K562 (cell line): ENCODE measurements around the gene OTOGL. TPM values are rescaled to one million over a fixed set of nuclear protein-coding genes. Genes with fewer than 3 reads are reported as not detected.

Experiments used
- ATAC-seq: fragments of 200-7000 bp; cut with Tn5 transposase; 3 replicates; pipeline ENCODE4 v1.9.1; 2020; ENCODE audit warnings: moderate library complexity
- BruUV-seq: library from RNA; stranded (reverse); fragments of 400-500 nt; replicated peaks from 2 replicates; lab custom pipeline; 2021; lab: Mats Ljungman, UMichigan
- CTCF ChIA-PET: fragments of 300-600 bp; formaldehyde crosslinking; extraction: SDS; loops from one replicate; lab custom pipeline; 2021; ENCODE audit warnings: low intra/inter-chr PET ratio; lab: Yijun Ruan, JAX
- POLR2A ChIA-PET: fragments of 300-600, 350-650 bp; sonication (Branson Sonifier 250); formaldehyde crosslinking; extraction: SDS; loops from one replicate; lab custom pipeline; 2021; ENCODE audit warnings: antibody characterized with exemption, inconsistent platforms; lab: Yijun Ruan, JAX
- DNase-seq, 4 experiments: peaks; one replicate each; pipeline versions ENCODE4 v3.0.0 to v3.0.0-alpha.2; 2011 to 2018; ENCODE audit warnings: low spot score in 3 of 4, mixed read lengths in 3 of 4; ENCODE audit errors: extremely low read depth in 1 of 4
- FAIRE-seq: peaks from 2 replicates; lab custom pipeline; 2011; peaks lifted over from hg19 to GRCh38; lab: Jason Lieb, UNC
- H2AFZ ChIP-seq: 2 replicates; pipeline ENCODE4 v1.6.0; 2011; ENCODE audit warnings: low read depth, low read length, control low read depth, inconsistent platforms
- H3K27ac ChIP-seq: fragments of 200-600 bp; 3 replicates; pipeline ENCODE4 v1.8.0; 2011; ENCODE audit warnings: low read depth, mild to moderate bottlenecking, control low read depth, inconsistent platforms, low read length, moderate library complexity, mixed read lengths; ENCODE audit errors: extremely low read depth
- H3K27me3 ChIP-seq, 2 experiments: fragments of 300-600 bp in 1 of 2; 2 replicates in 1 of 2; 3 replicates in 1 of 2; pipeline versions ENCODE4 v1.6.0 to v1.8.0; 2011; ENCODE audit warnings: inconsistent platforms in 2 of 2, low read length in 2 of 2, mild to moderate bottlenecking in 1 of 2, mixed read lengths in 1 of 2, moderate library complexity in 1 of 2; ENCODE audit not compliant: control insufficient read depth in 2 of 2, insufficient read depth in 2 of 2
- H3K36me3 ChIP-seq: fragments of 300-600 bp; 3 replicates; pipeline ENCODE4 v1.8.0; 2011; ENCODE audit warnings: mild to moderate bottlenecking, low read length, inconsistent platforms; ENCODE audit not compliant: control insufficient read depth, insufficient read depth
- H3K4me1 ChIP-seq, 2 experiments: fragments of 200-600 bp in 1 of 2; replicated peaks in 1 of 2; 2 replicates in 1 of 2; 3 replicates in 1 of 2; pipeline versions ENCODE4 v1.5.1 to v1.8.0; 2011; ENCODE audit warnings: inconsistent platforms in 2 of 2, low read length in 2 of 2, mild to moderate bottlenecking in 1 of 2, mixed read lengths in 1 of 2, moderate library complexity in 1 of 2; ENCODE audit not compliant: control insufficient read depth in 2 of 2, insufficient read depth in 2 of 2
- H3K4me2 ChIP-seq: 2 replicates; pipeline ENCODE4 v1.6.1; 2011; ENCODE audit warnings: low read length, control low read depth, inconsistent platforms, mixed read lengths; ENCODE audit not compliant: insufficient read depth
- H3K4me3 ChIP-seq: fragments of 200-600 bp; sonication (generic), shearing (Covaris generic); 2 replicates; pipeline ENCODE4 v1.5.1; 2016; ENCODE audit warnings: control low read depth, inconsistent platforms
- H3K79me2 ChIP-seq: fragments of 200-600 bp; 3 replicates; pipeline ENCODE4 v1.8.0; 2011; ENCODE audit warnings: low read length, inconsistent platforms; ENCODE audit not compliant: control insufficient read depth, insufficient read depth
- H3K9ac ChIP-seq, 2 experiments: 2 replicates each; pipeline versions ENCODE4 v1.6.0 to v1.6.1; 2011; ENCODE audit warnings: low read depth in 2 of 2, low read length in 2 of 2, control low read depth in 1 of 2, inconsistent platforms in 1 of 2, mild to moderate bottlenecking in 1 of 2, mixed read lengths in 1 of 2; ENCODE audit not compliant: insufficient read depth in 1 of 2
- H3K9me1 ChIP-seq: one replicate; pipeline ENCODE4 v1.6.0; 2011; ENCODE audit warnings: inconsistent platforms, mild to moderate bottlenecking, low read length, moderate library complexity; ENCODE audit not compliant: control insufficient read depth, insufficient read depth
- H3K9me3 ChIP-seq: replicated peaks from 2 replicates; pipeline ENCODE4 v1.5.1; 2011; ENCODE audit warnings: low read depth, low read length, inconsistent platforms; ENCODE audit not compliant: control insufficient read depth, insufficient read depth
- H4K20me1 ChIP-seq: replicated peaks from 2 replicates; pipeline ENCODE4 v1.6.1; 2011; ENCODE audit warnings: low read length, inconsistent platforms, mixed read lengths; ENCODE audit not compliant: control insufficient read depth, insufficient read depth
- CHCHD3 ChIP-seq: fragments of 250-450 bp; sonication (Bioruptor Pico); IDR thresholded peaks from 2 replicates; pipeline ENCODE4 v2.1.2; 2022; ENCODE audit warnings: mild to moderate bottlenecking
- EP400 ChIP-seq: fragments of 450-650 bp; IDR thresholded peaks from 2 replicates; pipeline ENCODE4 v1.6.1; 2017; ENCODE audit warnings: antibody characterized with exemption, mild to moderate bottlenecking, moderate library complexity
- HEY1 ChIP-seq: fragments of 250-450 bp; sonication (Bioruptor Pico); IDR thresholded peaks from 2 replicates; pipeline ENCODE4 v1.5.0; 2020; ENCODE audit warnings: mild to moderate bottlenecking, moderate library complexity, borderline replicate concordance
- HMG20B ChIP-seq: fragments of 250-450 bp; sonication (Bioruptor Pico); IDR thresholded peaks from 2 replicates; pipeline ENCODE4 v1.5.0; 2021; ENCODE audit warnings: mild to moderate bottlenecking
- NFIC ChIP-seq: fragments of 450-650 bp; IDR thresholded peaks from 2 replicates; pipeline ENCODE4 v1.6.1; 2017; ENCODE audit warnings: mild to moderate bottlenecking, inconsistent platforms
- NR4A1 ChIP-seq, 2 experiments: fragments of 250-450 bp in 1 of 2; fragments of 450-650 bp in 1 of 2; sonication (Bioruptor Pico) in 1 of 2; IDR thresholded peaks; 2 replicates each; pipeline versions ENCODE4 v1.4.0 to v1.6.1; 2016 to 2020; ENCODE audit warnings: mild to moderate bottlenecking in 2 of 2, missing compliant biosample characterization in 1 of 2, missing genetic modification characterization in 1 of 2, moderate library complexity in 1 of 2
- POLR3A ChIP-seq: IDR thresholded peaks from 2 replicates; pipeline ENCODE4 v1.6.1; 2011; ENCODE audit warnings: borderline replicate concordance, mild to moderate bottlenecking, moderate library complexity; ENCODE audit not compliant: insufficient read length, insufficient read depth; ENCODE audit errors: extremely low read depth
- YBX1 ChIP-seq: fragments of 450-650 bp; IDR thresholded peaks from 2 replicates; pipeline ENCODE4 v1.7.1; 2016; ENCODE audit warnings: mild to moderate bottlenecking
- ZNF197 ChIP-seq: fragments of 200-800 bp; sonication (Bioruptor generic); IDR thresholded peaks from 2 replicates; pipeline ENCODE4 v1.6.1; 2016; ENCODE audit warnings: low read depth, missing genetic modification characterization, missing compliant biosample characterization
- WGBS: fragments of 100-300 bp; shearing (Covaris generic); methylation state at CpG from one replicate; pipeline ENCODE4 v1.1.6; 2016; ENCODE audit warnings: low coverage, mixed read lengths; ENCODE audit not compliant: insufficient coverage; ENCODE audit errors: missing lambda C conversion rate; 5-methylcytosine and 5-hydroxymethylcytosine counted together
- in situ Hi-C: fragments of 300-500 bp; cut with MboI; formaldehyde crosslinking; loops from 4 replicates; pipeline ENCODE4 v1.15.0; 2018; ENCODE audit warnings: inconsistent platforms, mixed read lengths
- intact Hi-C: fragments of 100-400 bp; cut with micrococcal nuclease; formaldehyde crosslinking; loops from 2 replicates; pipeline ENCODE4 v1.14.2; 2022
- polyA plus RNA-seq, 8 experiments: library from polyadenylated mRNA; depleted of rRNA in 4 of 8; stranded (reverse) in 5 of 8; unstranded in 3 of 8; fragments of >200 nt; fragmentation: Nextera tagmentation in 2 of 8; fragmentation: Illumina TruSeq in 1 of 8; extraction: Ambion mirVana in 2 of 8; extraction: Trizol in 1 of 8; gene quantifications; 2 replicates each; pipeline versions ENCODE4 v1.2.1 to v1.2.3, GENCODE V29; 2011 to 2014; ENCODE audit warnings: inconsistent platforms in 1 of 8, missing spikeins in 1 of 8
- total RNA-seq, 7 experiments: library from RNA; depleted of rRNA in 6 of 7; stranded (reverse); fragments of >200 nt in 6 of 7; fragmentation: Illumina TruSeq in 2 of 7; extraction: Trizol in 2 of 7; gene quantifications; 2 replicates each; pipeline versions ENCODE4 v1.2.1 to v1.2.3, GENCODE V29; 2011 to 2021; ENCODE audit warnings: low replicate concordance in 1 of 7
- TF ChIP-seq, protein P1 (sequence below): fragments of 250-450 bp; sonication (Bioruptor Pico); IDR thresholded peaks from 2 replicates; pipeline ENCODE4 v1.8.0; 2021; ENCODE audit warnings: moderate library complexity, mild to moderate bottlenecking, inconsistent platforms

The OTOGL gene
- total and polyA plus RNA-seq, 9 of the 15 experiments (the other 6 are each of a cell fraction or from before 2014, with no cell fraction given): 0.02 to 0.03 TPM; not detected in 7

DNA sequence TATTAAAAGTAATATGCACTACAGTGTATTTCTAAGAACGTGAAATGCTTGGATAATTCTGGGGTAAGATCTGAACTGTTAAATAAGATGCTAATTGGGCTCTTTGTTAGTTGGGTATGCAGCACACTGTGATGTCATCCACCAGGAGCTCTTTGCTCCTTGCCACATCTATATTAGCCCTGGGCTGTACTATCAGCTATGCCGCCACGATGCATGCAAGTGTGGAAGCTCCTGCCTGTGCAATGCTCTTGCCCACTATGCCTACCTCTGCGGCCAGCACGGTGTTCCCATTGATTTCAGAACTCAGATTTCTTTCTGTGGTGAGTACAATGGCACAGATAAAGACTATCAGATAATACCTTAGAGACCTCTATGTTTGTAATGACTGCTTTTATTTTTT lies 165.6 kb downstream of the OTOGL start:
- H3K79me2 ChIP-seq: no peaks in the 10 kb centered on the region
- in situ Hi-C loops: no loop called here
- H3K9me3 ChIP-seq: no peaks in the 10 kb centered on the region
- ChIA-PET POLR2A (no interaction called here), CTCF (no interaction called here)
- no peak overlapping the region for H3K27ac ChIP-seq
- WGBS: 1% methylated on average over 5 of the region's 5 CpGs
- DNase-seq: no peak
- no peak for FAIRE-seq
- no peak overlapping the region for H3K4me3 ChIP-seq
- no peak overlapping the region for H2AFZ ChIP-seq
- BruUV-seq: no TSS peak
- no peaks in the 10 kb centered on the region for H3K9me1 ChIP-seq
- no peak overlapping the region for H3K9ac ChIP-seq
- no peaks in the 10 kb centered on the region for H3K36me3 ChIP-seq
- TF ChIP-seq NR4A1 (CRISPR knock-in tag; IDR thresholded peaks at IDR 0.05): no peak
- TF ChIP-seq NR4A1 (tag; IDR thresholded peaks at IDR 0.05): no peak
- TF ChIP-seq CHCHD3 (CRISPR knock-in tag): no peak
- TF ChIP-seq HMG20B (CRISPR knock-in tag): no peak
- no peak for TF ChIP-seq HEY1 (CRISPR knock-in tag)
- no peak for TF ChIP-seq NFIC
- no peak for TF ChIP-seq YBX1
- TF ChIP-seq POLR3A: no peak
- no peak for TF ChIP-seq EP400
- TF ChIP-seq, protein P1, sequence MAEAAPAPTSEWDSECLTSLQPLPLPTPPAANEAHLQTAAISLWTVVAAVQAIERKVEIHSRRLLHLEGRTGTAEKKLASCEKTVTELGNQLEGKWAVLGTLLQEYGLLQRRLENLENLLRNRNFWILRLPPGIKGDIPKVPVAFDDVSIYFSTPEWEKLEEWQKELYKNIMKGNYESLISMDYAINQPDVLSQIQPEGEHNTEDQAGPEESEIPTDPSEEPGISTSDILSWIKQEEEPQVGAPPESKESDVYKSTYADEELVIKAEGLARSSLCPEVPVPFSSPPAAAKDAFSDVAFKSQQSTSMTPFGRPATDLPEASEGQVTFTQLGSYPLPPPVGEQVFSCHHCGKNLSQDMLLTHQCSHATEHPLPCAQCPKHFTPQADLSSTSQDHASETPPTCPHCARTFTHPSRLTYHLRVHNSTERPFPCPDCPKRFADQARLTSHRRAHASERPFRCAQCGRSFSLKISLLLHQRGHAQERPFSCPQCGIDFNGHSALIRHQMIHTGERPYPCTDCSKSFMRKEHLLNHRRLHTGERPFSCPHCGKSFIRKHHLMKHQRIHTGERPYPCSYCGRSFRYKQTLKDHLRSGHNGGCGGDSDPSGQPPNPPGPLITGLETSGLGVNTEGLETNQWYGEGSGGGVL (CRISPR knock-in tag): no peak
- TF ChIP-seq ZNF197 (CRISPR knock-in tag): no peak
- intact Hi-C loops: no loop called here
- no peaks in the 10 kb centered on the region for H3K27me3 ChIP-seq
- no peak for ATAC-seq
- H3K4me2 ChIP-seq: no peak overlapping the region
- no peaks in the 10 kb centered on the region for H3K4me1 ChIP-seq
- no peaks in the 10 kb centered on the region for H4K20me1 ChIP-seq
